Raji (cell line): ENCODE measurements around the gene RMP24.

Experiments used
- POLR2A ChIP-seq: IDR thresholded peaks from 2 replicates; pipeline ENCODE4 v1.6.1; 2011; ENCODE audit warnings: low read depth, low read length, control low read depth; ENCODE audit not compliant: insufficient read depth

The RMP24 gene

GRCh38 chr18:35972197-35973000 lies at the start of gene RMP24:
TSS of gene RMP24 (plus strand) at chr18:35972679.
- peak; percentile 91 for TF ChIP-seq POLR2A

DNA sequence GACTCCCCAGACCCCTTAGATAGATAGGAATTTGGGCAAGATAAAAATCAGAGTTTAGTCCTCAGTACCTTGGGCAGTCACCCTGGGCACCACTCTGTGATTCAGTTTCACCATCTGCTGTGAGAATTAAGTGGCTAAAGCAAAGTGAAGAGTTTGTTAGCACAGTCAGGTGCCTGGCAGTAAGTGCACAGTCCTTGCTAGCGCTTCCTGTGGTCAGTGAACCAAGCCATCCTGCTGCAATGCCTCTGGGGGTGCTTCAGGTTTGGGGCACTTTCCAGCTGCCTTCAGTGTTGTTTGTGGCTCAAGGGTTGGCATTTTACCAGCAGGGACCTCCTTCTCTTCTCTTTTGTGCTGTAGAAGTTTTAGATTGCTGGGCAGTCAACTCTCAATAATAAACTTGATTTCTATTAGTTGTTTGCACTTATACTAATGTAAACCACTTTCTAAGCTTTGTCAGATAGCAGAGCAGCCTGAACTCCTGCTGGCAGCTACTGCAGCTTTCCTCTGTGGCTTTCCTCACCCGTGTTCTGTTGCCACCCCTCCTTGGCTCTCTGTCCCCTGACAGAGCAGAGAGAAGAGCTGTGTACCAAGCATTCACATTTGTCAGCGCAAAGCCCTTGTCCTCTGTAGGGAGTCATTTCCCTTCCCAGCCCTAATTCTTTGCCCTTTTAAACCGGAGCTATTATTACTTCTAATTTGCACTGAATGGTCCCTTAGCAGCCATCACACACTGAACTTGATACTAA lies 48.4 kb upstream of the RMP24 start:
- no peak for TF ChIP-seq POLR2A

DNA sequence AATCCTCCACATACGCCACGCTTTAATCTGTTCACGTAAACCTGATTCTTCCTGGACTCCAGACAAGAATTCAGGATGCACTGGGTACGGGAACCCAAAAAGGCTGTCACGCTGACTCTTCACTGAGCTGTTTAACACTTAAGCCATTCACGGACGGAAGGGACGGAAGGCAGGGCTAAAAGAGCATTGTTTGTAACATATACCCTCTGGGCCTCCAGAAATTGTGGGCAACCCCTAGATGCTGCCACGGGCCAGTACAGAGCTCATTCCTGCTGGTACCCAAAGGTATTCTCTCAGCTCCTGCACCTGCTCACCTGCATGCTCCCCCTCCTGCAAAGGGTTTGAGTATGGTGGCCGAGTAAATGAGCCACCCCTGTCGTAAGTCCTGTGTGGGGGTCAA lies 45.6 kb upstream of the RMP24 start:
- TF ChIP-seq POLR2A: no peak

DNA sequence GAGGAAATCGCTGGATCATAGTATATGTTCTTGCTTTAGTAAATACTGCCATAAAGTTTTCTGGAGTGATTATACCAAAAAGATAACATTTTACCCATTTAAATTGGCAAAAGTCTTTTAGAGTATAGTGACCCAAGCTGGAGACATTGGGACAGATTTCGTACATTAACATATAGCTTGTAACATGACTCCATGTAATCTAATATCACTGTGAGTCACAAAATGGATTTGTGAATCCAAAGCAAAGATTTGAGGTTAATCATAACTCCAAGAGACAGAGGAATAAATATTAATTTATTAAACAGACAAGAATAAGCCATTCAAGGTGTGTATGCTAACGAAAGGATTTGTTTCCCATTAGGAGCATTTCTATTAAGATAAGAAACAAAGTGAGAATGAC lies 45.0 kb upstream of the RMP24 start:
- TF ChIP-seq POLR2A: no peak

DNA sequence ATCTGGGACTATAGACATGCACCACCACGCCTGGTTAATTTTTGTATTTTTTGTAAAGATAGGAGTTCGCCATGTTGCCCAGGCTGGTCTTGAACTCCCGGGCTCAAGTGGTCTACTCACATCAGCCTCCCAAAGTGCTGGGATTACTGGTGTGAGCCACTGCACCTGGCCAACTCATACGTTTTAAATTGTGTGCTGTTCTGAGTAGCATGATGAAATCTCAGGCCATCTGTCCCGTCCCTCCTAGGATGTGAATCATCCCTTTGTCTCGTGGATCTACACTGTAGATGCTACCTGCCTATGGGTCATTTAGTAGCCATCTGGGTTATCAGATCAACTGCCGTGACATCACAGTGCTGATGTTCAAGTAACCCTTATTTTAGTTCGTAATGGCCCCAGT lies 38.5 kb upstream of the RMP24 start:
- no peak for TF ChIP-seq POLR2A

GRCh38 chr18:35934891-35935290 lies 37.6 kb upstream of the RMP24 start:
- TF ChIP-seq POLR2A: no peak

DNA sequence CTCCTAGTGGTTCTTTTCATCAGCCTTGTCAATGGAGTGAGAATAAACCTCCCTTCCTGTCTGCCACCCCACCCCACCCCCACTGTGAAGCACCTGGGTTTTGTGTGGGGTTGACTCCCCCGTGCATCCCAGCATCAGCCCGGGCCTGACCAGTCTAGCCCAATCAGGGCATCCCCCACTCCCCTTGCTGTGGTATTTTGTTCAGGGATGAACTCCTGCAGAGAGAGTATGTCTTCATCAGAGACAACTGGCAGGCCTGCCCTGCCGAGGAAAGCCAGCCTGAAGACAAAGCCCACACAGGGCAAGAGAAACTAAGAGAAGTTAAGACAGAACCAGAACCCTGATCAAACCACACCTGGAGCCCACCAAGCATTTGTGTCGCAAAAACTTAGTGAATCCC lies 36.7 kb upstream of the RMP24 start:
- no peak for TF ChIP-seq POLR2A

DNA sequence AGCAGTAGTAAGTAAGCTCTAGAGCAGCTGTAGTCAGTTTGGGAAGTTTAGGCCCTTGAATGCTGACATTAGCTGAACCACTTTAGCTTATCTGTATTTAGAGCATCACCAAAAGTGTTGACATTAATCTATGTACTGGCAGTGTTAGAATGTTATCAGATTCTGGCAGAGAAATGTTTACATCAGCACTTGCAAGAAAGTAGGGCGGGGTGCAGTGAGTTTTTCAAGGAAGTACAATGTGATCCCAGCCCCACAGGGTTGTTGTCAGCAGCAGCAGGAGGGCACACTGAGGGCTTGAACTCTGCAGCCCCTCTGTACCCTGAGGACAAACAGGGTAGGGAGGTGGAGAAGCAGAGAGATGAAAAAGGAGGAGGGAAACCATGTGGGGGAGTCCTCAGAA lies 35.5 kb upstream of the RMP24 start:
- no peak for TF ChIP-seq POLR2A

GRCh38 chr18:35938158-35938557 lies 34.3 kb upstream of the RMP24 start:
- no peak for TF ChIP-seq POLR2A

GRCh38 chr18:35938562-35938961 lies 33.9 kb upstream of the RMP24 start:
- no peak for TF ChIP-seq POLR2A

GRCh38 chr18:35939138-35939537 lies 33.3 kb upstream of the RMP24 start:
- no peak for TF ChIP-seq POLR2A

- no peak for TF ChIP-seq POLR2A
These were observed 31.2 kb upstream of the RMP24 start for GRCh38 chr18:35941299-35941698.

- no peak for TF ChIP-seq POLR2A
These were observed 30.3 kb upstream of the RMP24 start for GRCh38 chr18:35942133-35942532.

- TF ChIP-seq POLR2A: no peak
These were observed 29.8 kb upstream of the RMP24 start for GRCh38 chr18:35942661-35943060.

DNA sequence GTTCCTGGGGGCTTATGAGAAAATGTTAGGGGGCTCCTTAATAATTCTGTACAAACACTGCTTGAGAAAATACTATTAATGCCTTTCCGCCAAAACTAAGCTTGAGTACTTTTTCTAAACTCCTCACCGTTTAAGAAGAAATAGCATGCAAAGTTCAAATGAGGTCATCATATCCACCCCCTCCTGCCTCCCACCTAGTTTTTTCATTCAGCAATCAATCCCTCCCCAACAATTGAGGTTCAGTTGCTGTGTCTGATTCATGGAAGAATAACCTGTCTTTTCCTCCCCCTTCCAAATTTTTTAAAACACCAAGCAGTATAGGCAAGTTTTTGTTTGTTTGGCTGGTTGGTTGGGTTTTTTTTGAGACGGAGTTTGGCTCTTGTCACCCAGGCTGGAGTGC lies 24.4 kb upstream of the RMP24 start:
- no peak for TF ChIP-seq POLR2A

DNA sequence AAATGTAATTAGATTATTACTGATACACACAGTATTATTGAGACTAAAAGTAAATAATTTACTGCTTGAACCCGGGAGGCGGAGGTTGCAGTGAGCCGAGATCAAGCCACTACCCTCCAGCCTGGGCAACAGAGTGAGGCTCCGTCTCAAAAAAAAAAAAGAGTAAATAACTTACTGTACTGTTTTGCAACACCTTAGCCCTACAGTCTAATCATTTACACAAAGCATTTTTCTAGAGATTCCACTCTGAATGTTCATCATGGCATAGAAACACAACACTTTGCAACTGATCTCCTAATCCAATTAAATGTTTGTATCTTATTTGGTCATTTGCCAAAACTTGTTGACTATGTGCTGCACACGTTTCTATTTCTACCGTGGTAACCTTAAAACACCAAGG lies 23.4 kb upstream of the RMP24 start:
- no peak for TF ChIP-seq POLR2A

GRCh38 chr18:35949903-35950627 lies 22.4 kb upstream of the RMP24 start:
- TF ChIP-seq POLR2A: no peak

DNA sequence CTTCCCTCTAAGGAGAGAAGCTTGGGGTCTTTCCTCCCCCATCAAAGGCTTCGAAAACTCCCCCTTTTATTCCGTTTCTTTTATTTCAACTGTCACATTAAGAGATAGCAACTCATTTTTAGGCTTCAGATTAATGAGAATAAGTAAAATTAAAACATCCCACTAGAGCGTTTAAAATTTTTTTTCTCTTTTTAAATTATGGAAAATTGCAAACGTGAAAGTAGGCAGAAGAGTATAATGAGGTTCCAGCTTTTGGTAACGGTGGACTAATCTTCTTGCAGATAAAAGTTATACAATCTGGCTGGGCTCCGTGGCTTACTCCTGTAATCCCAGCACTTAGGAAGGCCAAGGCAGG lies 21.9 kb upstream of the RMP24 start:
- TF ChIP-seq POLR2A: no peak
